Stimulated activated CD8-positive, alpha-beta memory T cell treated with anti-CD3 and anti-CD28 coated beads, Interleukin-12 subunit alpha, Interleukin-12 subunit beta, amount 100 ng/mL, for 4 hours (primary cell): Measurements from ENCODE around the gene ACTL6A.
"Not testable (repeated sequence)": the region's sequence is repeated elsewhere in the genome, so short reads cannot be mapped to it uniquely, and the experiment has no call there.

Experiments used
- DNase-seq: peaks from one replicate; pipeline ENCODE4 v3.0.0-alpha.2; 2020; ENCODE audit warnings: low read depth

The ACTL6A gene

GRCh38 chr3:179562591-179563270, at the start of gene ACTL6A:
TSS of gene ACTL6A (plus strand) at chr3:179562926. CDS start at chr3:179563093, 167 bp downstream.
- DNase-seq, result peak; percentile 96

GRCh38 chr3:179513862-179514261, 48.9 kb upstream of the ACTL6A start:
- DNase-seq, result no peak

GRCh38 chr3:179516461-179517251, 46.1 kb upstream of the ACTL6A start:
- DNase-seq, result not testable (repeated sequence)

- DNase-seq, result no peak
These were observed 36.2 kb upstream of the ACTL6A start for GRCh38 chr3:179526482-179526881.

DNA sequence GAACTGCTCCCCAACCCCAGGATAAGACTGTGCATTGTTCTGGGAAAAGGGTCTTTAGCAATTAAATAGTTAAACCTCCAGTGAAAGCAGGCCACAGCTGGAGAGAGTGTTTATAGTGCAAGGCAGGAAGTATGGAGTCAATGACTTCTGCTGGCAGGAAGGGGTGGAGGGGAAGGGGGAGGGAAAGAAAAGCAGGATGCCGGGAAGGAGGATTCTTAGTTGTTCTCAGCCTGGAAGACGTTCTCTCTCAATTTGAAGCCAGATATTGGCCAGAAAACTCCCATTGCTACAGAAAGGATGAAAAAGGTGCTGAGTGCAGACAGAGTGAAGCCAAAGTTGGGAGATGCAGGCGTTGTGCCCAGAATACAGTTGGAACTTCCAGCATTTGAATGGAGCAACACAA, 35.7 kb upstream of the ACTL6A start:
- no peak for DNase-seq

DNA sequence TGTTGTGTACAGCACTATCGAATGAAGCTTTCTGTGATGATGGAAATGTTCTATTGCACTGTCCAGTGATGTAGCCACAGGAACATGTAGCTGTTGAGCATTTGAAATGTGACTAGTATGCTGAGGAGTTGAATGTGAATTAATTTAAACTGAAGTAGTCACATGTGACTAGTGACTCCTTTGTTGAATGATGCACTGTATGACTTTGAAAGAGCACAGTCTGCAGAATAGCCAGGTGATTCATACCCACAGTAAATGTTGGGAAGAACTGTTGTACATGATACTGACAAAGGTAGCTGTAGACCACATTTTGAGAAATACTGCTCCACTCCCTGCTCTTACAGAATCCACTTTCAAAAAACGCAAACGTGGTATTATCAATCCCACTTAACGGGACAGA, 34.0 kb upstream of the ACTL6A start:
- no peak for DNase-seq

GRCh38 chr3:179531576-179531975, 31.1 kb upstream of the ACTL6A start:
- DNase-seq, result no peak

- DNase-seq, result no peak
These were observed 29.5 kb upstream of the ACTL6A start for GRCh38 chr3:179533274-179533673.

- no peak for DNase-seq
These were observed 26.5 kb upstream of the ACTL6A start for GRCh38 chr3:179536256-179536655.

GRCh38 chr3:179541094-179541493, 21.6 kb upstream of the ACTL6A start:
- no peak for DNase-seq

GRCh38 chr3:179541596-179541995, 21.1 kb upstream of the ACTL6A start:
- no peak for DNase-seq

DNA sequence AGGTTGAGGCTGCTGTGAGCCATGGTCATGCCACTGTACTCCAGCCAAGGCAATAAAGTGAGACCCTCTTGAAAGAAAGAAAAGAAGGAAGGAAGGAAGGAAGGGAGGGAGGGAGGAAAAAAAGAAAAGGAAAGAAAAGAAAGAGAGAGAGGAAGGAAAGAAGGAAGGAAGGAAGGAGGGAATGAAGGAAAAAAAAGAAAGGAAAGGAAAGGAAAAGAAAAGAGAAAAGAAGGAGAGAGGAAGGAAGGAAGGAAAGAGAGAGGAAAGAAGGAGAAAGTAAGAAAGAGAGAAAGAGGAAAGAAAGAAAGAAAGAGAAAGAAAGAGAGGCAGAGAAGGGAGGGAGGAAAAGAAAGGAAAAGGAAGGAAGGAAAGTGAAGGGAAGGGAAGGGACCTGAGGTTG, 20.4 kb upstream of the ACTL6A start:
- DNase-seq, result no peak

DNA sequence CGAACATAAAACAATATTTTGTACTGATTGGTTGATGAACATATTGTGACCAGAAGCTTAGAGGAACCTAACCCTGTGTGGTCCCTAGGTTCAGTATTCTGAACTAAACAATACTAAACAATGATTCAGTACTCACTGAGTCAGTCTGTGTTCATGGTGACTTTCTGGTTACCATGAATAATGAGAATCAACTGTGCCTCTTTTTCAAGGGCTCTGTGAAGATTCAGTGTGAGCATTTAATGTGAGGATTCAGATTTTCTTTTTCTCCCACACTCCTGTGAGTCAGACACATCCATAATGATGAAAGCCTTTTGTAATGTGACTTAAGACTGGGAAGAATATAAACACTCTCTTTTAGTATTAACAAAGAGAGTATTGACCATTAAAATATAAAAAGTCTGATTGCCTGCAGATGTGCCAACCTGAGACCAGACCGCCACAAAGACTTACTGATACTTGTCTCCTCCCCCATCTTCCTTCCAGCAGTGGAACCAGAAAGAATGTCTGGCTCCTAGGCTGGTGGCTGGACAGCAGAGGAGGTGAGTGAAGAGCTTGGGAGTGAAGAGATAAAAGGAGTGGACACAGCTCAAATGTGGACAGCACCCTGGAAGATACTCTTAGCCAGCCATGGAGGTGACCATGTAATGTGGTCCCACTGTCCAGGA, 17.6 kb upstream of the ACTL6A start:
- no peak for DNase-seq

- no peak for DNase-seq
These were observed 15.9 kb upstream of the ACTL6A start for GRCh38 chr3:179546814-179547241.

DNA sequence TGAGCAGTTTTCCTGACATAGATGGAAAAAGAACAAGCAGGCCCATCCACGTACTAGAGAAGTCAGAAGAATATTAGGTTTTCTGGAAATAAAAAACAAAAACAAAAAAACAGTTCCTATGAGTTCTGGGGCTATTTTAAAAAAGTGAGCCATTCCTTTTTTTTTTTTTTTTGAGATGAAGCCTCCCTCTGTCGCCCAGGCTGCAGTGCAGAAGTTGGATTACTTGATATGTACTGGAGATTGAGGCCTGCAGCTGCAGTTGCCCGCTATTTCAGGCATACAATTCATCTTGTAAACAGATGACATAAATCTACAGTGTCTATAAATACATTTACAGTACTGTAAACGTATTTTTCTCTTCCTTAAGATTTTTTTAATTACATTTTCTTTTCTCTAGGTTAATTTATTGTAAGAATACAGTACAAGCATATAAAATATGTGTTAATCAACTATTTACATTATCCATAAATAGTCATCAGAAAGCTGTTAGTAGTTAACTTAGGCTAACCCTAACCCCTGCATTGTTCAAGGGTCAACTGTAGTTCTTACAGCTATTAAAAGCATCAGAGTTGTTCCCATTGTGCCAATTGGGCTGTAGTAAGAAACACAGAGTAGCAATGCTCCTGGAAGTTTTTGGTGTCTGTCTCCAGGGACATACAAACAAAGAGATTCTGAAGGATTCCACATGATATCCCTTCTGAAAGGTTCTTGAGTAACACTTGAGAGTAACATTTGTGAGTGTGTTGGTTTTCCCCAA, 11.2 kb upstream of the ACTL6A start:
- no peak for DNase-seq

- DNase-seq, result no peak
These were observed 3.9 kb upstream of the ACTL6A start for GRCh38 chr3:179558742-179559364.

- DNase-seq, result no peak
These were observed 1.9 kb upstream of the ACTL6A start for GRCh38 chr3:179560791-179561190.

- DNase-seq, result peak; percentile 43
These were observed 601 bp downstream of the ACTL6A start for GRCh38 chr3:179563271-179563783.

- DNase-seq, result no peak
These were observed 2.8 kb downstream of the ACTL6A start for GRCh38 chr3:179565496-179565895.

GRCh38 chr3:179580992-179581391, 18.3 kb downstream of the ACTL6A start:
- DNase-seq, result no peak

- no peak for DNase-seq
These were observed 26.4 kb downstream of the ACTL6A start for GRCh38 chr3:179589143-179589542.

- no peak for DNase-seq
These were observed 27.9 kb downstream of the ACTL6A start for GRCh38 chr3:179590669-179591068.
